ENCODE measurements around the gene RAB40A.

GRCh38 chrX:103488794-103489193 is 30.5 kb downstream of the RAB40A start:
- TF ChIP-seq STAT6 (CRISPR knock-in tag; conservative IDR thresholded peaks at IDR 0.05; ENCODE audit: low read depth), result no peak
- TF ChIP-seq CTCF (IDR thresholded peaks at IDR 0.05), result no peak
- no peak for TF ChIP-seq ATF6 (CRISPR knock-in tag; IDR thresholded peaks at IDR 0.05)
- no peak for TF ChIP-seq ATF3 (CRISPR knock-in tag; conservative IDR thresholded peaks at IDR 0.05)
- no peak for TF ChIP-seq ZNF416 (CRISPR knock-in tag; IDR thresholded peaks at IDR 0.05)

All from WTC11 (cell line).